GM21737 (cell line): Measurements from ENCODE around the gene RGS2.

Experiments used
- ATAC-seq: cut with Tn5 transposase; IDR thresholded peaks from one replicate; pipeline ENCODE4 v1.9.1; 2021; ENCODE audit warnings: mild to moderate bottlenecking, moderate library complexity; ENCODE audit not compliant: unreplicated experiment

The RGS2 gene

DNA sequence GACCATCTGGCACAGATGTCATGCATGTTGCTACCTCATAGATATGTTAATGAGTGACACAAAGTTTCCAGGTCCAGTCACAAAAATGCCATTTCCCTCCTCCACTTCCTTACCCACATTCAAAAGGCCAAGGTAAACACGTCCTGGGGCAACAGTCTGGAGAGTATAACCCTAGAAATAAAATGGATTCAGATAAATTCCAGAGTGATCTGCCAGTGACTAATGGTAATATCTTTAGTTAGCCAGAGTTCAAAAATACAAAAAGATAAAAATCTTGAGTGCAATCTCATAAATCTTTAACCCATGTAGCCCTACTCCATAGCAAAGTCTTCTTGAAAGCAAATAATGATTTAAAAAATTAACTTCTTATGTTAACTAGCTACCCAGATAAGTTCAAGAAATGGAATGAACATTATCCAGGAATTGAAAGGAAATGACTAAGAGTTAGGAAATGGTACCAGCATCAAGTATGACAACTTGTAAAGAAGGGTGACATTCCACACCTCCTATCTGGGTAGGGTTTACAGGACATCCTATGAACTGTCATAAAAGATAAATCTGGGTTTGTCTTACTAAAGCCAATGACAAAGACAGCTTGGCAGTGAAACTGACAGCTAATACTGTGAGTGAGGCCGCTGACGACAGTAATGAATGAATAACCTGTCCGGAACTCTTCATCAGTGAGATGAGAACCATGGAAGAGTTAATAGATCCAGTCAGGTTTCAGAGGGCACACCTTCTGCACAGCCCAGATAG, 18.1 kb downstream of the RGS2 start:
- no peak for ATAC-seq

DNA sequence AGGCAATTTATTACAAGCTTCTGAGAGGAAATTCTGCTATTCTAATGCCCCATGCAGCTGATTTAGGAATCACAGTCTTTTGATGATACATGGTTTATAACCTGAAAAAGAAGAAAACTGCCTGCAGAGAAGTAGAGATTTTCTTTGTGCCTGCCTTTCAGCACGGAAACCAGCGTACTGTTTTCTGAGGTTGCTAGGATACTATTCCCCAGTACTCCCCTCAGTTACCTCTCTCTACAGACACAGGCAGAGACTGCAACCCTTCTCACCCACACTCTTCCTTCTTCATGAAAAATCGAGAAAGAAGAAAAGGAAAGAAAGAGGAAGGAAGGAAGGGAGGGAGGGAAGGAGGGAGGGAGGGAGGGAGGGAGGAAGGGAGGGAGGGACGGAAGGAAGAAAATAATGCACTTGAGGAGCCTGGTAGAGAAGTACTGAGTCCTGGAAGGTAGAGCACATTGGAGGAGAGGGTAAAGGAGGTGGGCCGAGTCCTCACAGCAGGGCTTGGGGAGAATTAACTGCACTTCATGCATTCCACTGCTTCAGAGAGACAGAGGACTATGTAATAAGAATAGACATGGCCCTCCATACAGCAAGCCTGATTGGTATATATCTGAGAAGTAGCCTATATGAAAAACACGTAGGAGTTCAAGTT, 21.9 kb downstream of the RGS2 start:
- no peak for ATAC-seq

DNA sequence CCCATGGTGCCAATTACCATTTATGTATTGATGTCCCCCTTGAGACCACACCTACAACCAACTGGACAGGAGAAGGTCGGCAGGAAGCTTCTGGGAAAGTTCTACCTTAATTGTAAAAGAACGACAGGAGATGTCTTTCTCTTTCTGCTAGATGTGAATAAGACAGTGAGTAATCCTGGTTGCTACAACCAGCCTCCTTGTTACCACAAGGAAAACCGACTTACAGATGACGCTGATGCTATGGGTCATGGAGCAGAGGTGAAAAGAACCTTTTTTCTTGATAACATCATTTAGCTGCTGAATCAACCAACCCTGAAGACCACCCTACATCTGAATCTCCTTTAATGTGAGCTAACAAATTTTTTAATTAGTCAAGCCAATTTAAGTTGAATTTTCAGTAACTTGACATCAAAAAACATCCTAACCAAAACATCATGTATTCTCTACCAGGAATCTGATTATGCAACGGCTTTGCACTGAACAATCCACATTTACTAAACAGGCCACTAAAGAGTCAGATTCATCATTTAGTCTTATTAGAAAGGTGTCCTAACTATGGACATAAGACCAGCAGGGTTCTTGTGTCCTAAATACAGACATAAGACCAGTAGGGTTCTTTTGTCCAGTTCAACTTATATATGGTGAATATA, 23.0 kb downstream of the RGS2 start:
- no peak for ATAC-seq

DNA sequence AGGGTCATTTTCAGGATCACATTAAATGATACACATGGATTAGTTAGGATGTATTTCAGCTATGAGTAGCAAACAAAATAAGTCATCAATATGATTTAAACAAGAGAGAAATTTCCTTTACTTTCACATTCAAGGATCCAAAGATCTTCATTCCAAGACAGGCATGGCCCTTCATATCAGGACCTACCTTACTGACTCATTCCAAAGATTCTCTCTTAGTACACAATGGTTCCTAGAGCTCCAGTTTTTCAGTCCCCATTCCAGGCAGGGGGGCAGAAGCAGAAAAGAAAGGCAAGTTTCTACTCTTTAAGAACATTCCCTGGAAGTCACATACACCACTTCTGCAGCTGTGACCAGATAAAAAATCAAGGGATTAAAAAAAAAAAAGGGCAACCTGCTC, 23.7 kb downstream of the RGS2 start:
- no peak for ATAC-seq

DNA sequence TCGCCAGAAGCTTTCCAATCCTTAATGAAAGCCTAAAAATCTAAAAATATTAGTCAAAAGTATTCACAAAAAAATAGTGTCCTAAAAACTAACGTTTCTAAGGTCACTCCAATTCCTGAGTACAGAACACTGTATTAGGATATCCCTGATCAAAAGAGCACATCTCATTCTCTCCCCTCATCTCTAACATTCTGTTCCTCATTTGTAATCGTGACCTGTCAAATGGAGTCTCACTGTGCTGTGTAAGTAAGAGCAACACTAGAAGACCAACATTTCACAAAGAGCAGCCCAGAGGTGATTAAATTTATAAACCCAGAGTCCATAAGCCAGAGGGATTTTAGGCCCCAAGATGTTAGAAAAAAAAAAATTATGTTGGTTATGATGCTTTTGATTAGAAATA, 26.3 kb downstream of the RGS2 start:
- no peak for ATAC-seq

DNA sequence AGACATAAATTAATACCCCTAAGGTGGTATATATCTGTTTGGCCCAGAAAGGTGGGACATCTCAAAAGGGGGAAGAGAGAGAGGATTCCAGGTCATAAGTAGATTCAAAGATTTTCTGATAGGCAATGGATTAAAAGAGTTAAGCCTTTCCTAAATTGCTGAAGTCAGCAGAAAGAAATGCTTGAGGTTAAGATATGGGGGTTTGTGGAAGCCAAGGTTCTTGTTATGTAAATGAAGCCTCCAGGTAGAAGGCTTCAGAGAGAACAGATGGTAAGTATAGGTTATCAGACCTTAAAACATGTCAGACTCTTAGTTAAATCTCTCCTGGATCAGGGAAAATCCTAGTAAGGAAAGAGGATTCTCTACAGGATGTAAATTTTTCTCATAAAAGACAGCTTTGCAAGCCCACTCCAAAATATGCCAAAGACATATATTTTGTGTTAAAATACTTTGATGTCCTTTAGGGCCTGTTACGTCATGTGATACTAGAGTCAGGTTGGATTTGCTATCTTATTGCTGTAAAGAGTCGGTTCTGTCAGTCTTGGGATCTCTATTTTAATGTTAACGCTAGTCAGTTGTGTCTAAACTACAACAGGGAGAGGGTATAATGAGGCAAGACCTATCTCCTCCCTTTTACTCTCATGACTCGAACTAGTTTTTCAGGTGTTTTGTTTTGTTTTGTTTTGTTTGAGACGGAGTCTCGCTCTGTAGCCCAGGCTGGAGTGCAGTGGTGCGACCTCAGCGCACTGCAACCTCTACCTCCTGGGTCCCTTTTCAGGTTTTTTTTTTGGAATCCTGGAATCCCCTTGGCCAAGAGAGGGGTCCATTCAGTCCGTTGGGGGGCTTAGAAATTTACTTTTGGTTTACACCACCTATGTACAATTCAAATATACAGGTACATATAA, 30.6 kb downstream of the RGS2 start:
- ATAC-seq, result no peak

DNA sequence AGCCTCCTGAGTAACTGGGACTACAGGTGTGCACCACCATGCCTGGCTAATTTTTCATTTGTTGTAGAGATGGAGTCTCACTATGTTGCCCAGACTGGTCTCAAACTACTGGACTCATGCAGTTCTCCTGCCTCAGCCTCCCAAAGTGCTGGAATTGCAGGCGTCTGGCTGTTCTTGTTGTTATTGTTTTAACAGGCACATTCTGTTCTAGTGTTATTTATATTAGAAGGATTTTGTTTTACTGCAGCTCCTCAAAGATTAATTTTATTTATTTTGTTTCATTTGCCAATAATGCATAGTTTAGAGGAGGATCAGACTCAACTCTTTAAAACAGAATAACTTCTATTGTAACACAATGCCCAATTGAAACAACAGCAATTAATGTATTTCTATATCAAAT, 35.5 kb downstream of the RGS2 start:
- no peak for ATAC-seq

DNA sequence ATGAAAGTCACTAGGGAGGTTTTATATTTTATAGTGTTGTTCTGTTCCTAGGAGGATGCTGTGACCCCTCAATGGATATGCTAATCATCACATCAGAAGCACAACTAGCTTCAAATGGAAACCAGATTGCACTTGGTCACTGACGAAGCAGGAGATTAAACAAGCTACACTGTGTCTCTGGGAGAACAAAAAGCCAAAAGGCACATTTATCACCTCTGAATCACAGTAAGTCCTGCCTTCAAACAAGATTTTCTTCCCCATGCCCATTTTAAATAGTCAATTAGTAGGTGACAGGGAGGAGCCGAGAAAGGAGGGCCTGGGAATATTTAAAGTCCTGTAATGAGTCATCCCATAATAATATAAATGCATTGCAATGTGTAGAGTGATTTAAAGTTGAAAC, 38.1 kb downstream of the RGS2 start:
- ATAC-seq, result no peak

DNA sequence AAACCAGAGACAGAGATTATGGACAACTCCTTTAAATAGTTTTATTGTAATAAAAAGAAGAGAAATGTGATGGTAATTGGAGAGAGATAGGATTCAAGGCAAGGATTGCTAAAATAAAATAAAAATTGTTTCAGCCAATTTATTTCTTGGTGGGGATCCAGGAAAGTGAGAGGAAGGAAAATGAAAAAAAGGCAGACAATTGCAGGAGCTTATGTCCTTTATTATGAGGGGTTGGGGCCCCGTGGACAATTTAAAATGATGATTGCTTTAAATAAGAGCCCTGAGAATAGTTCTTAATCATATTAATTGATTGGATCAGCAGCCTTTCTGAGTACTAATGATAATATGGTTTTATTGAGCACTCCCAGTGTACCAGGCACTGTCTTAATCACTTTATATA, 40.2 kb downstream of the RGS2 start:
- no peak for ATAC-seq

DNA sequence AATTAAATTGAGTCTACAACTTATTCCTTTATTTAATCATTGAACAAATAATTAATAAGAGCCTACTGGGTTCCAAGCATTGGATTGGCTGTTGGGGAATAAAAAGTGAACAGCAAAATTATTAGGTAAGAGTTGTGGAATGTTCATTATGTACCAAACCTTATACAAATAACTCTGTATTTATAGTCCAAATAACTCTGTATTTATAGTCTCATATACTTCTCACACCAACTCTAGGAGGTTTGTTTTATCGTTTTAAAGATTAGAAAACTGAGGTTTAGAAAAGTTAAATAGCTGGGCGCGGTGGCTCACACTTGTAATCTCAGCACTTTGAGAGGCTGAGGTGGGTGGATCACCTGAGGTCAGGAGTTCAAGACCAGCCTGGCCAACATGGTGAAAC, 40.6 kb downstream of the RGS2 start:
- ATAC-seq, result no peak

DNA sequence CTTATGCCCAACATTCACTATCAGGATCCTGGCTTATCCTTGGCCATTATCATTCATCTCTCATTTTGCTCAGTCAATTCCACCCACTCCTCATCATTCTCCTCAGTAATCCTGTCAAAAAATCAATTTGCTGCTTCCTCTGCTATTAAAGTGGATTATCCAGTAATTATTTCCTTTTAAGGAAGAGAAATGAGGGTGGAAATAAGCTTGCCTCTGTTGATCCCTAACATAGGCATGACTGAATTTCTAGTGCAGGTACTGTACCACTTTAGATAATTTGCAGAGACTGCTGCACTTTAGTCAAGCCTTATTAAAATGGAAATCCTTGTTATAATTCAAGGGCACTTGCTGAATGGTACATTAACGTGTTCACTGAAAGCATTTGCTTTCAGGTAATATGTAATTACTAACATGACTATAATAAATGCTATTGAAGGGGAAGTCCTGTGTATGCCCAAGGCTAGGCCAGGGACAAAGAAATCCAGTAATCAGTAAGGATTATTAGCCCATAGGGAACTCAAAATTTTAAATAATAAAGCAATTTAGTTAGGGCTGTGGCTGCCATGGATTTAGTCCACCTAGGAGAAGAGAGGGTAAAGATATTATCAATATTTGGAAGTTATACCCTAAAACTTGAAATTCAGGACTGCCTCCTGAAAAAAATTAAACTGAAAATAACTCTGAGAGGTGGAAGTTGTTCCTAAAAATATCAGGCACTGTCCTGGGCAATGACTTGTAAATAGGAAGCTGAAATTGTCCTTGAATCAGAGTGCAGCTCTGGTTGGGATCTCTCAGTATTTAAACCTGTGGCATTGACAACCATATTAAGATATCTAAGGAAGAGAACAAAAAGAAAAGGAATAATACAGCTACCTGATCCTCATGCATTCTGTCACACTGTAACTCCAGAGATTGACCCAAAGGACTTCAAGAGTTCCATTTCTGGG, 43.4 kb downstream of the RGS2 start:
- ATAC-seq, result no peak

DNA sequence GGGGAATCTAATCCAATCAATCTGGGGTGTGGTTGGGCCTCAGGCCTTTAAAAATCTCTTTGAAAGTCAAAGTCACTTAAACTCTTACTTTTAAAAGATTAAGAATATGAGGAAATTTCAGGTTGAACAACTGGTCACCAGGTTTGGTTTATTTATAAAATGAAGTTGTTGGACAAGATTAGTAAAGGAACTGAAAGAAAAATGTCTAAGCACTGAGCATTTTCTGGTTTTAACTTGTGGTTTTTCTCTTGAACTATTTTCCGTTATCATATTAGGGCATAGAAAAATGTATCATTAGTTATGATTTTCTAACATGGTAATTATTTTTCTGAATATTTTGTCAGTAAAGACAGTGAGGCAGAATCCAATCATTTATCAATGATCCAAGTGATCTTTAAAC, 49.6 kb downstream of the RGS2 start:
- no peak for ATAC-seq

DNA sequence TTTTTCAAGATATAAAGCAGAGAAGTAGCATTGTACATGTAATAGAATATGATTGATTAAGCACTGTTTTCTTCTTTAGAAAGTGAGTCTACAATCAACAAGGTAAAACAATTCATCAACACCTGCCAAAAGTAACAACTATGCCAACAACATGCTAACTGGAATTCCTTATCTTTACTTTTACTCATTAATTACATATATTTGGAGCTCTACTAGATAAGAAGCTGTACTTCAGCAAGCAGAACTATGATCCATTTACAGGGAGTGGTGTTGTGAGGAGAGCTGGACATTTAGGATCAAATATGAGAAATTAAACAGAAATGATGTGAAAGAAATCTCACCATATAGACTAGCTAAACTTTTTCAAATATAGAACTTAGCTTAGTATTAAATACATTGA, 51.0 kb downstream of the RGS2 start:
- no peak for ATAC-seq

DNA sequence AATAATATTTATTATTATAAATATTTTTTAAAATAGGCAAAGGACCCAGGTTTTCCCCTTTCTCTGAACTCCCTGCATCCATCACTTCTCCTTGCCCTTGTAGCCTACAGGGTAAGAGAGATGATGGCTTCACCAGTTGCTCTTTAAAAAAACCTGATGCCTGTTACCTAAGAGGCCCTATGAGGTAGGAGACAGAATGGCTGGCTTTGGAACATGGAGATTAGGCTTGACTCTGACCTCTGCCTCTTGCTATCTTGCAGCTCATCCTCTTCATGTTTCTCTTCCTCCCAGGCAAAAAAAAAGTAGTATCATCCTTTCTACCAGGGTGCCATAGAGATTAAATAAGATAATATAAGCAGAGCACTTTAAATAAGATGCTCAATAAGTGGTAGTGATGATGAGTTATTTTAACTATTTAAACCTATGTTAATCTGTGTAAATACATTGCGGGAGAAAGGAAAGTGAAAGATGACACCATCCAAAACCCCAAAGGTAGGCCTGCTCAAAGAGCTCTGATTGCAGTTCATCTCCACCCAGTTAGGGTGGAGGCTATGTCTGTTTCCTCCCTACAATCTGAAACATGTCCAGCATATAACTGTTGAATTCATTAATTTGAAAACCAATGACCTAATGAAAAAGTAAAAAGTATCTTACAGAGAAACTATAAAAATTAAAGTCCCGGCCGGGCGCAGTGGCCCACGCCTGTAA, 51.8 kb downstream of the RGS2 start:
- ATAC-seq, result no peak

DNA sequence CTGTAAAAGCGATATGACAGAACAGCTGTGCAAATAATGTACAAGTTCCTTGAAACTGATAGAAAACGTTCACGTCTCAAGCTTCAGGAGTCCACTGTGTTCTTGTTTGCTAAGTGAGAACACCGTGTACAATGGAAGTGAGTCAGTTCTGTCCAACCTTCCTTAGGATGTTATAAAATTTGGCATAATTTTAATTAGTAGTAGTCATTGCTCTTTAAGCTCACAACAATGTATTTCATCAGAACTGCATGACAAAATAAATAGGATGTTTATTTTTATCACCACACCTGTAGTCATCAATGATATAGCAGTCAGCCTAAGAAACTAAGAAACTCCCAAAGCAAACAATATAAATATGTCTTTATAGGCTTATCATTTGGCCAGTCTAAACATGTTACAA, 53.0 kb downstream of the RGS2 start:
- no peak for ATAC-seq
